SK-N-MC (cell line): ENCODE measurements around the gene CDK5RAP1.

ENCODE experiments used
- EZH2 ChIP-seq: fragments of 200-600 bp; sonication (generic); IDR thresholded peaks from one replicate; pipeline ENCODE4 v1.6.1; 2017; ENCODE audit warnings: antibody characterized with exemption
- FOXP2 ChIP-seq: optimal IDR thresholded peaks from 2 replicates; pipeline ENCODE3; 2011; ENCODE audit warnings: mild to moderate bottlenecking, moderate library complexity; ENCODE audit not compliant: insufficient read depth; ENCODE audit errors: extremely low read length, control extremely low read depth
- POLR2AphosphoS5 ChIP-seq: IDR thresholded peaks from 2 replicates; pipeline ENCODE4 v1.6.1; 2012; ENCODE audit warnings: mild to moderate bottlenecking, low read depth, low read length, borderline replicate concordance

DNA sequence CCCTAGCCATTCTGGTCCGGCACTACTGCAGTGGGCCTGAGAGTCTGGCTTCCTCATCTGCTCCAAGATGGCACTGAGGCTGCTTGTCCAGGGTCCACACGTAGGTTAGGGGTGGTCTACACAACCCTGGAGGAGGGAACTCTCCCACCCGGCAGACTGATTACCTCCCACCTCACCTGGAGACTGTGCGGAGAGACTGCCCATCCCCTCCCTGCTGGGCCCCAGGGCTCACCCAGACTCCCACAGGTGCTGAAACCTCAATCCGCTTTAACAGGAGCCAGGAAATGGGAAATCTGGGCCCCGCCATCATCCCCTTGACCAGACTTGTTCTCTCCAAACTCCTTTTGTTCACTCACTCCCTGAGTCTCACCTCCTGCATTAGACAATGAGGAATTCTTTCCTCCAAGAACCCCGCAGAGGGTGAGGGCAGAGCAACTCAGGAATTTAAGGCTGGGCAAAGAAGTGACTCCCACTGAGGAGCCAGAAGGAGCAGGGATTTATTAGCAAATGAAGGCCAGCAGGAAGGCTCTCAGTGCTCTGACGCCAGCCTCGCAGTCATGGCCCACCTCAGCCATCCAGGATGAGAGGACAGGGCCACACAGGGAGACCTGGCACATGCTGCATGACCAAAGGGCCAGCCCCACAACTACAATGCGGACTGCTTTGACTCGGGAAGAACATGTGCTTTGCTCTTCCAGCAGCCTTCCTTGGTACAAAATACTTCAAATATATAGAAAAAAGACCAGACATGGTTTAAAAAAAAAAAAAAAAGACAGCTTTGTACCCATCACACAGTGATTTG, 53.0 kb downstream of the CDK5RAP1 start:
- TF ChIP-seq POLR2AphosphoS5 (no peak), EZH2 (no peak), FOXP2 (no peak)
